DND-41 (cell line): ENCODE results near the gene AHCYL2.

Source experiments
- EZH2 ChIP-seq: IDR thresholded peaks from 3 replicates; pipeline ENCODE4 v1.6.1; 2012; ENCODE audit warnings: borderline replicate concordance, low read depth, mild to moderate bottlenecking, moderate library complexity, low read length, inconsistent platforms; ENCODE audit not compliant: severe bottlenecking
- TF ChIP-seq, protein P1 (sequence below): IDR thresholded peaks from 2 replicates; pipeline ENCODE4 v1.5.1; 2012; ENCODE audit warnings: borderline replicate concordance, low read length, moderate library complexity, mild to moderate bottlenecking; ENCODE audit not compliant: poor library complexity, severe bottlenecking; ENCODE audit errors: extremely low read depth

DNA sequence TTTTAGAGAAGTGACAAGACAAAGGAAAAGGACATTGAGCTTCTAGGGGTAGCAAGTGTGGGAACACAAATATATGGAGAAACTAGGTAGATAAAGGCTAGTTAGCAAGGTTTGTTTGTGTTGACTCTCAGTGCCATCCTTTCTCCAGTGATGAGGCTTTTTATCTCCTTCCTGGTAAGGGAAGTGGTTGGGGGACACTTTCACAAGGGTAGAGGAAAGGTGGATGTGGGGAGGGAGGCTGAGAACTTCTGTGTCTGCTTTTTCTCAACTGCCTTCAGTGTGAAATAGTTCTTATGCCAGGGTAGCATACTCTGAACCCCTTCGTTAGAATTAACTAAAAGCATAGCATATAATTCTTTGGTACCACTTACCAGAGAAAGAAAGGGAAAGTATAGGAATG, 116.4 kb downstream of the AHCYL2 start:
- no peak for TF ChIP-seq EZH2
- TF ChIP-seq, protein P1, sequence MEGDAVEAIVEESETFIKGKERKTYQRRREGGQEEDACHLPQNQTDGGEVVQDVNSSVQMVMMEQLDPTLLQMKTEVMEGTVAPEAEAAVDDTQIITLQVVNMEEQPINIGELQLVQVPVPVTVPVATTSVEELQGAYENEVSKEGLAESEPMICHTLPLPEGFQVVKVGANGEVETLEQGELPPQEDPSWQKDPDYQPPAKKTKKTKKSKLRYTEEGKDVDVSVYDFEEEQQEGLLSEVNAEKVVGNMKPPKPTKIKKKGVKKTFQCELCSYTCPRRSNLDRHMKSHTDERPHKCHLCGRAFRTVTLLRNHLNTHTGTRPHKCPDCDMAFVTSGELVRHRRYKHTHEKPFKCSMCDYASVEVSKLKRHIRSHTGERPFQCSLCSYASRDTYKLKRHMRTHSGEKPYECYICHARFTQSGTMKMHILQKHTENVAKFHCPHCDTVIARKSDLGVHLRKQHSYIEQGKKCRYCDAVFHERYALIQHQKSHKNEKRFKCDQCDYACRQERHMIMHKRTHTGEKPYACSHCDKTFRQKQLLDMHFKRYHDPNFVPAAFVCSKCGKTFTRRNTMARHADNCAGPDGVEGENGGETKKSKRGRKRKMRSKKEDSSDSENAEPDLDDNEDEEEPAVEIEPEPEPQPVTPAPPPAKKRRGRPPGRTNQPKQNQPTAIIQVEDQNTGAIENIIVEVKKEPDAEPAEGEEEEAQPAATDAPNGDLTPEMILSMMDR: no peak
